Measurements from ENCODE around the gene PNKP. TPM values are rescaled to one million over a fixed set of nuclear protein-coding genes. Genes with fewer than 3 reads are reported as not detected.

Gene PNKP
- total and polyA plus RNA-seq, 10 of the 15 experiments (the other 5 are each of a cell fraction or from before 2014, with no cell fraction given): 2.9 to 82.3 (median 33.2) TPM

- in situ Hi-C loops (cut with MboI): no loop called here
- FAIRE-seq: no peak
- Histone ChIP-seq H3K27me3 (replicated peaks in 1 of 2; ENCODE audit: control insufficient read depth in 2 of 2, insufficient read depth in 2 of 2, low read length in 1 of 2) (no peaks in the 10 kb centered on the region), H3K27ac (ENCODE audit: control insufficient read depth, insufficient read depth) (no peak overlapping the region), H2AFZ (ENCODE audit: control insufficient read depth, low read depth, low read length) (no peak overlapping the region), H3K4me2 (ENCODE audit: control insufficient read depth, insufficient read depth) (no peak overlapping the region; the same call in 1 of the 2 replicates), H3K9ac (ENCODE audit: control insufficient read depth, insufficient read depth, low read length) (no peak overlapping the region), H3K9me3 (replicated peaks; ENCODE audit: control insufficient read depth, insufficient read depth, low read length) (no peaks in the 10 kb centered on the region), H4K20me1 (ENCODE audit: control insufficient read depth, insufficient read depth) (no peaks in the 10 kb centered on the region; the same call in 1 of the 2 replicates), H3K36me3 (ENCODE audit: control insufficient read depth in 2 of 2, insufficient read depth in 2 of 2, low read length in 1 of 2) (peaks cover 0 to 15% of the 10 kb centered on the region in 2 experiments; a peak in 2 of 4 replicates), H3K4me1 (ENCODE audit: control insufficient read depth, insufficient read depth, low read length) (peaks cover 10% of the 10 kb centered on the region), H3K4me3 (no peak overlapping the region), H3K79me2 (ENCODE audit: control insufficient read depth, insufficient read depth, low read length) (peaks cover 29% of the 10 kb centered on the region)
- ChIA-PET POLR2A (interaction anchor here (0.7 kb wide), 1 partner anchor 33 kb away, joined by 3 read pairs; no protein-coding TSS in a partner anchor), RAD21 (ENCODE audit: unreplicated experiment) (no interaction called here), CTCF (interaction anchor here (0.6 to 1.8 kb wide), 2 partner anchors 45 to 48 kb away, joined by 3 to 6 read pairs; no protein-coding TSS in a partner anchor), SMC1A (ENCODE audit: uncharacterized antibody, unreplicated experiment) (interaction anchor here (1.2 kb wide), 1 partner anchor 30 kb away, joined by 4 read pairs; no protein-coding TSS in a partner anchor)
- 94% methylated on average over 10 of the region's 10 CpGs for WGBS (ENCODE audit: insufficient coverage, insufficient replicate concordance, low lambda C conversion rate, missing lambda C conversion rate)
- no peak for TF ChIP-seq NKRF (conservative IDR thresholded peaks at IDR 0.05)
- no peak for TF ChIP-seq CEBPB (IDR thresholded peaks at IDR 0.05; ENCODE audit: borderline replicate concordance in 1 of 2, low read depth in 2 of 2, low read length in 2 of 2)
- TF ChIP-seq SMAD1 (IDR thresholded peaks at IDR 0.05; ENCODE audit: low read depth, partially characterized antibody): no peak
- TF ChIP-seq FOXK2 (IDR thresholded peaks at IDR 0.05): no peak
- no peak for TF ChIP-seq POLR2AphosphoS2 (IDR thresholded peaks at IDR 0.05; ENCODE audit: low read depth, low read length)
- no peak for TF ChIP-seq NFIC (IDR thresholded peaks at IDR 0.05; ENCODE audit: low read depth, low read length)
- no peak for TF ChIP-seq KDM1A (IDR thresholded peaks at IDR 0.05; ENCODE audit: borderline replicate concordance)
- TF ChIP-seq, protein P1, sequence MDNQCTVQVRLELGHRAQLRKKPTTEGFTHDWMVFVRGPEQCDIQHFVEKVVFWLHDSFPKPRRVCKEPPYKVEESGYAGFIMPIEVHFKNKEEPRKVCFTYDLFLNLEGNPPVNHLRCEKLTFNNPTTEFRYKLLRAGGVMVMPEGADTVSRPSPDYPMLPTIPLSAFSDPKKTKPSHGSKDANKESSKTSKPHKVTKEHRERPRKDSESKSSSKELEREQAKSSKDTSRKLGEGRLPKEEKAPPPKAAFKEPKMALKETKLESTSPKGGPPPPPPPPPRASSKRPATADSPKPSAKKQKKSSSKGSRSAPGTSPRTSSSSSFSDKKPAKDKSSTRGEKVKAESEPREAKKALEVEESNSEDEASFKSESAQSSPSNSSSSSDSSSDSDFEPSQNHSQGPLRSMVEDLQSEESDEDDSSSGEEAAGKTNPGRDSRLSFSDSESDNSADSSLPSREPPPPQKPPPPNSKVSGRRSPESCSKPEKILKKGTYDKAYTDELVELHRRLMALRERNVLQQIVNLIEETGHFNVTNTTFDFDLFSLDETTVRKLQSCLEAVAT (IDR thresholded peaks at IDR 0.05): no peak
- TF ChIP-seq, protein P2, sequence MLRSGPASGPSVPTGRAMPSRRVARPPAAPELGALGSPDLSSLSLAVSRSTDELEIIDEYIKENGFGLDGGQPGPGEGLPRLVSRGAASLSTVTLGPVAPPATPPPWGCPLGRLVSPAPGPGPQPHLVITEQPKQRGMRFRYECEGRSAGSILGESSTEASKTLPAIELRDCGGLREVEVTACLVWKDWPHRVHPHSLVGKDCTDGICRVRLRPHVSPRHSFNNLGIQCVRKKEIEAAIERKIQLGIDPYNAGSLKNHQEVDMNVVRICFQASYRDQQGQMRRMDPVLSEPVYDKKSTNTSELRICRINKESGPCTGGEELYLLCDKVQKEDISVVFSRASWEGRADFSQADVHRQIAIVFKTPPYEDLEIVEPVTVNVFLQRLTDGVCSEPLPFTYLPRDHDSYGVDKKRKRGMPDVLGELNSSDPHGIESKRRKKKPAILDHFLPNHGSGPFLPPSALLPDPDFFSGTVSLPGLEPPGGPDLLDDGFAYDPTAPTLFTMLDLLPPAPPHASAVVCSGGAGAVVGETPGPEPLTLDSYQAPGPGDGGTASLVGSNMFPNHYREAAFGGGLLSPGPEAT (IDR thresholded peaks at IDR 0.05; ENCODE audit: low read depth): no peak
- no peak for TF ChIP-seq ZSCAN29 (IDR thresholded peaks at IDR 0.05)
- TF ChIP-seq ZBTB33 (IDR thresholded peaks at IDR 0.05): no peak
- no peak for TF ChIP-seq CBFB (IDR thresholded peaks at IDR 0.05; ENCODE audit: low read depth)
- TF ChIP-seq, protein P3, sequence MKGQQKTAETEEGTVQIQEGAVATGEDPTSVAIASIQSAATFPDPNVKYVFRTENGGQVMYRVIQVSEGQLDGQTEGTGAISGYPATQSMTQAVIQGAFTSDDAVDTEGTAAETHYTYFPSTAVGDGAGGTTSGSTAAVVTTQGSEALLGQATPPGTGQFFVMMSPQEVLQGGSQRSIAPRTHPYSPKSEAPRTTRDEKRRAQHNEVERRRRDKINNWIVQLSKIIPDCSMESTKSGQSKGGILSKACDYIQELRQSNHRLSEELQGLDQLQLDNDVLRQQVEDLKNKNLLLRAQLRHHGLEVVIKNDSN (IDR thresholded peaks at IDR 0.05; ENCODE audit: borderline replicate concordance, extremely low read length, insufficient read depth, low read depth, low read length): no peak
- TF ChIP-seq LARP7 (IDR thresholded peaks at IDR 0.05): no peak
- TF ChIP-seq EED (IDR thresholded peaks at IDR 0.05; ENCODE audit: low read depth): no peak
- no peak for TF ChIP-seq MXI1 (IDR thresholded peaks at IDR 0.05; ENCODE audit: low read depth, low read length)
- TF ChIP-seq RUNX3 (IDR thresholded peaks at IDR 0.05; ENCODE audit: low read length): no peak
- no peak for TF ChIP-seq SIN3A (IDR thresholded peaks at IDR 0.05; ENCODE audit: low read depth, low read length)
- no peak for ATAC-seq
- intact Hi-C loops (cut with micrococcal nuclease; ENCODE audit: unreplicated experiment): no loop called here
- no TSS peak for BruUV-seq (replicated peaks)
- DNase-seq (ENCODE audit: low read depth, low spot score): no peak
These were observed 47.3 kb downstream of the PNKP start for GRCh38 chr19:49820125-49820524.
